Measurements from ENCODE around the gene GRHL1. TPM values are rescaled to one million over a fixed set of nuclear protein-coding genes. Genes with fewer than 3 reads are reported as not detected.

GRHL1 gene
- 37.4 and 120 TPM in 2 replicates for total RNA-seq (ENCODE audit: low replicate concordance)
- long read RNA-seq, transcript GRHL1-201 (16 exons, 3,563 nt): major isoform, 62 of 202 reads
- long read RNA-seq, partial matches to known transcripts: 109 of 202 reads
- long read RNA-seq, other reads (novel, unspliced or antisense): 31 of 202 reads

DNA sequence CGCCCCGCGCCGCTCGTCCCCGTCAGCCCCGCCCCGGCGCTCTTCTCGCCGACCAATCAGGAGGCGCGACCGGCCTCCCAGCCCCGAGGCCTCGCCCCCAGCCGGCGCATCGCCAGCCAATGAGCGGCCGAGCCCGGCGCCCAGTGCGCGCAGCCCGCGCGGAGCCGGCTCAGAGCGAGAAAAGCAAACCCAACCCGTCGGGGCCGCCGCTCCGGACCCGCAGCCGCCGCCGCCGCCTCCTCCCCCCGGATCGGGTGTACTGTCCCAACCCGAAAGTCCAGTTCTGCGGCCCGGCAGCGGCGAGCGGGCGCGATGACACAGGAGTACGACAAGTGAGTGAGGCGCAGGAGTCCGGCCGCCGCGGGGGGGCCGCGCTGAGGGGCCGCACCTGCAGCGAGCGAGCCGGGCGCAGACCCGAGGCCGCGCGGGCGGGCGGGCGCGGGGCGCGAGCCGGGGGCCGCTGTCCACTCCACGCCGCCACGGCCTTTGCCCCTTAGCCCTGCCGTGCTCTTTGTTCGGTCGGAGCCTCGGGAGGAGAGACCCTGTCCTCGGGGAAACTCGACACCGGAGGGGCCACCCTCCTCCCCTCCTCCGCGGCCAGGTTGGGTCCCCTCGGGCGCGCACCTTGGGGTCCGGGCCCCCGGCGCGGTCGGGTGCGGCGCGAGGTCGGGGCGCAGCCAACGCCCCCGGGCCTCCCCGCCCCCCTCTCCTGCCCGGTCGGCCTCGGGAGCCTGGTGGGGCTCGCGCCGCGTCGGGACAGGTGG lies at the start of gene GRHL1:
Gene GRHL1, plus strand, starts transcription at position 172 of the 764 bp plus-strand sequence. Its CDS starts 141 bp downstream, at position 313.
- Mint-ChIP-seq H3K27ac (peak within 1 kb of the TSS; percentile 95), H3K9me3 (no peaks in the 10 kb centered on the region), H3K36me3 (peaks cover 8% of the 10 kb centered on the region), H3K27me3 (peaks cover 49% of the 10 kb centered on the region), H3K4me1 (ENCODE audit: unreplicated experiment) (peaks cover 20% of the 10 kb centered on the region), H3K4me3 (peak within 1 kb of the TSS; percentile 93)
- TF ChIP-seq CTCF (conservative IDR thresholded peaks at IDR 0.05): no peak
- peak; percentile 97 for DNase-seq (ENCODE audit: extremely low spot score, unreplicated experiment)

GRCh38 chr2:9905413-9905812 lies 46.1 kb upstream of the GRHL1 start:
- H3K9me3 Mint-ChIP-seq: no peaks in the 10 kb centered on the region
- no peak for DNase-seq (ENCODE audit: extremely low spot score, unreplicated experiment)
- peaks cover 16% of the 10 kb centered on the region for H3K36me3 Mint-ChIP-seq
- H3K27me3 Mint-ChIP-seq: no peaks in the 10 kb centered on the region
- no peak for TF ChIP-seq CTCF (conservative IDR thresholded peaks at IDR 0.05)
- peaks cover 8% of the 10 kb centered on the region for H3K4me1 Mint-ChIP-seq (ENCODE audit: unreplicated experiment)
- peak overlapping the region; percentile 73 for H3K4me3 Mint-ChIP-seq
- peak overlapping the region; percentile 90 for H3K27ac Mint-ChIP-seq

- no peak for DNase-seq (ENCODE audit: extremely low spot score, unreplicated experiment)
- Mint-ChIP-seq H3K9me3 (no peaks in the 10 kb centered on the region), H3K27ac (peak overlapping the region; percentile 76), H3K36me3 (peaks cover 19% of the 10 kb centered on the region), H3K4me1 (ENCODE audit: unreplicated experiment) (peaks cover 8% of the 10 kb centered on the region), H3K4me3 (no peak overlapping the region), H3K27me3 (no peaks in the 10 kb centered on the region)
- TF ChIP-seq CTCF (conservative IDR thresholded peaks at IDR 0.05): no peak
These were observed 44.1 kb upstream of the GRHL1 start for GRCh38 chr2:9907402-9907801.

- no peak for TF ChIP-seq CTCF (conservative IDR thresholded peaks at IDR 0.05)
- no peak overlapping the region for H3K4me3 Mint-ChIP-seq
These were observed 42.9 kb upstream of the GRHL1 start for GRCh38 chr2:9908639-9909038.

GRCh38 chr2:9909106-9909505 lies 42.4 kb upstream of the GRHL1 start:
- DNase-seq (ENCODE audit: extremely low spot score, unreplicated experiment): no peak
- TF ChIP-seq CTCF (conservative IDR thresholded peaks at IDR 0.05): no peak
- Mint-ChIP-seq H3K4me1 (ENCODE audit: unreplicated experiment) (peaks cover 8% of the 10 kb centered on the region), H3K27ac (no peak overlapping the region), H3K4me3 (no peak overlapping the region), H3K27me3 (no peaks in the 10 kb centered on the region), H3K9me3 (no peaks in the 10 kb centered on the region), H3K36me3 (peaks cover 21% of the 10 kb centered on the region)

More at GRCh38 chr2:9908639-9909038, 42.9 kb upstream of the GRHL1 start:
- no peaks in the 10 kb centered on the region for H3K9me3 Mint-ChIP-seq
- H3K27me3 Mint-ChIP-seq: no peaks in the 10 kb centered on the region
- H3K27ac Mint-ChIP-seq: no peak overlapping the region
- no peak for DNase-seq (ENCODE audit: extremely low spot score, unreplicated experiment)
- H3K36me3 Mint-ChIP-seq: peaks cover 21% of the 10 kb centered on the region
- H3K4me1 Mint-ChIP-seq (ENCODE audit: unreplicated experiment): peaks cover 8% of the 10 kb centered on the region

All from type B pancreatic cell (in vitro differentiated cells).